Measurements from ENCODE around the gene PCED1B.

The PCED1B gene

GRCh38 chr12:47067771-47068431, 11.5 kb upstream of the PCED1B start:
- DNase-seq (ENCODE audit: low read depth in 1 of 2, low spot score in 1 of 2) = no peak

GRCh38 chr12:47068539-47068938, 10.9 kb upstream of the PCED1B start:
- no peak for DNase-seq (ENCODE audit: low read depth in 1 of 2, low spot score in 1 of 2)

GRCh38 chr12:47070310-47070709, 9.1 kb upstream of the PCED1B start:
- no peak for DNase-seq (ENCODE audit: low read depth in 1 of 2, low spot score in 1 of 2)

GRCh38 chr12:47071241-47071852, 8.1 kb upstream of the PCED1B start:
- no peak for DNase-seq (ENCODE audit: low read depth in 1 of 2, low spot score in 1 of 2)

- no peak for DNase-seq (ENCODE audit: low read depth in 1 of 2, low spot score in 1 of 2)
These were observed 5.5 kb upstream of the PCED1B start for GRCh38 chr12:47073951-47074350.

GRCh38 chr12:47074757-47075156, 4.7 kb upstream of the PCED1B start:
- no peak for DNase-seq (ENCODE audit: low read depth in 1 of 2, low spot score in 1 of 2)

- DNase-seq (ENCODE audit: low read depth in 1 of 2, low spot score in 1 of 2) = no peak
These were observed 4.0 kb upstream of the PCED1B start for GRCh38 chr12:47075192-47076084.

GRCh38 chr12:47077206-47078085, 2.0 kb upstream of the PCED1B start:
- no peak for DNase-seq (ENCODE audit: low read depth in 1 of 2, low spot score in 1 of 2)

GRCh38 chr12:47078086-47078395, 1.4 kb upstream of the PCED1B start:
- no peak for DNase-seq (ENCODE audit: low read depth in 1 of 2, low spot score in 1 of 2)

GRCh38 chr12:47078733-47079467, 521 bp upstream of the PCED1B start:
- DNase-seq (ENCODE audit: low read depth in 1 of 2, low spot score in 1 of 2) = peak in 1 of 2 donors; percentile 32

- DNase-seq (ENCODE audit: low read depth in 1 of 2, low spot score in 1 of 2) = peak in 1 of 2 donors; percentile 26
These were observed 732 bp downstream of the PCED1B start for GRCh38 chr12:47079981-47080724.

GRCh38 chr12:47080725-47081502, 1.5 kb downstream of the PCED1B start:
- peak in 1 of 2 donors; percentile 61 for DNase-seq (ENCODE audit: low read depth in 1 of 2, low spot score in 1 of 2)

GRCh38 chr12:47082283-47082682, 2.9 kb downstream of the PCED1B start:
- no peak for DNase-seq (ENCODE audit: low read depth in 1 of 2, low spot score in 1 of 2)

- no peak for DNase-seq (ENCODE audit: low read depth in 1 of 2, low spot score in 1 of 2)
These were observed 3.6 kb downstream of the PCED1B start for GRCh38 chr12:47082796-47083621.

GRCh38 chr12:47084172-47084571, 4.8 kb downstream of the PCED1B start:
- DNase-seq (ENCODE audit: low read depth in 1 of 2, low spot score in 1 of 2) = no peak

- peak in 1 of 2 donors; percentile 36 for DNase-seq (ENCODE audit: low read depth in 1 of 2, low spot score in 1 of 2)
These were observed 6.4 kb downstream of the PCED1B start for GRCh38 chr12:47085815-47086252.

- no peak for DNase-seq (ENCODE audit: low read depth in 1 of 2, low spot score in 1 of 2)
These were observed 7.8 kb downstream of the PCED1B start for GRCh38 chr12:47087088-47087688.
